PC-3 (cell line): ENCODE data around the gene ARHGAP5.

ENCODE experiments used
- EZH2 ChIP-seq: fragments of 300-600 bp; sonication (generic); IDR thresholded peaks from one replicate; pipeline ENCODE4 v1.6.1; 2017; ENCODE audit warnings: antibody characterized with exemption, mild to moderate bottlenecking, low read length; ENCODE audit not compliant: unreplicated experiment
- EZH2phosphoT487 ChIP-seq: fragments of 300-600 bp; sonication (generic); IDR thresholded peaks from 2 replicates; pipeline ENCODE4 v1.6.1; 2018; ENCODE audit warnings: mild to moderate bottlenecking, antibody characterized with exemption, low read length, borderline replicate concordance
- TF ChIP-seq, protein P1 (sequence below): fragments of 300-600 bp; sonication (generic); conservative IDR thresholded peaks from 2 replicates; pipeline ENCODE4 v1.5.1; 2017; ENCODE audit warnings: antibody characterized with exemption, low read depth, mild to moderate bottlenecking, low read length

DNA sequence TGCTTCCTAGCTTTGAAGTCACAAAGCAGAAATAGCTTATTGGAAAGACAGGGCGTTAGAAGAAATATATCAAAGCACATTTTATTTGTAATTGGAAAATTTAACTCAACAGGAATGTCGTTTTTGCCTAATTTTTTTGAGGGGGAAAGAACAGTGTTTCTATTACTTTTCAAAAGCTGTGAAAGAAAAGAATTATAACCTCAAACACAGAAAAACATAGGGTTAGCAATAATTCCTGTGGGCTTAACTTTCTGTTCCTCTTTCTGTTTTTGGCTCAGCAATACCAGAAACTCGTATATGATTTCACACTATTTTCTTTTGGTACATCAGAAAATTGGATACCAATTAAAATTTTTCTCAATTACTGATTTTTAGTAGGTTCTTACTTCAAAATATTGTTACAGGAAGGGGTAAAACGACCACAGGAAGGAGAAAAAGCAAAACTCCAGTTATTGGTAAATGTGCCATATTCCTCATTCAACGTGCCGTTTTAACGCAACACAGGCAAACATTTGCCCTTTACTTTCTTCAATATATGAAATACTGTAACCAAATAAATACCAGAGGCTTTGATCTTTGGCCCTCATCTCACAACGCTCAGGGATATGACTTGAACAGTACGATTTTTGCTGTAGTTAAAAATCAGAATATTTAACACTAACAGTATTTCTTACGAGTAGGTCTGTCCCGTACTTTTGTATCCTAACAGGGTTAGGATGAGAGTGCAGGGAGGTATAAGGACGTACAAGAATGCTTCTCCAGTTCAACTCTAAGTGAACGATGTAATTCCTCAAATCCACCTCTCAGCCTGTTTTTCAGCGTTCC lies 123.5 kb downstream of the ARHGAP5 start:
- TF ChIP-seq, protein P1, sequence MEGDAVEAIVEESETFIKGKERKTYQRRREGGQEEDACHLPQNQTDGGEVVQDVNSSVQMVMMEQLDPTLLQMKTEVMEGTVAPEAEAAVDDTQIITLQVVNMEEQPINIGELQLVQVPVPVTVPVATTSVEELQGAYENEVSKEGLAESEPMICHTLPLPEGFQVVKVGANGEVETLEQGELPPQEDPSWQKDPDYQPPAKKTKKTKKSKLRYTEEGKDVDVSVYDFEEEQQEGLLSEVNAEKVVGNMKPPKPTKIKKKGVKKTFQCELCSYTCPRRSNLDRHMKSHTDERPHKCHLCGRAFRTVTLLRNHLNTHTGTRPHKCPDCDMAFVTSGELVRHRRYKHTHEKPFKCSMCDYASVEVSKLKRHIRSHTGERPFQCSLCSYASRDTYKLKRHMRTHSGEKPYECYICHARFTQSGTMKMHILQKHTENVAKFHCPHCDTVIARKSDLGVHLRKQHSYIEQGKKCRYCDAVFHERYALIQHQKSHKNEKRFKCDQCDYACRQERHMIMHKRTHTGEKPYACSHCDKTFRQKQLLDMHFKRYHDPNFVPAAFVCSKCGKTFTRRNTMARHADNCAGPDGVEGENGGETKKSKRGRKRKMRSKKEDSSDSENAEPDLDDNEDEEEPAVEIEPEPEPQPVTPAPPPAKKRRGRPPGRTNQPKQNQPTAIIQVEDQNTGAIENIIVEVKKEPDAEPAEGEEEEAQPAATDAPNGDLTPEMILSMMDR, result no peak
- TF ChIP-seq EZH2 (no peak), EZH2phosphoT487 (no peak)
